Activated CD8-positive, alpha-beta memory T cell treated with anti-CD3 and anti-CD28 coated beads for 1 hour (primary cell): ENCODE measurements around the gene MPIG6B.
"Not testable (repeated sequence)": the region's sequence is repeated elsewhere in the genome, so short reads cannot be mapped to it uniquely, and the experiment has no call there.

Source experiments
- DNase-seq, 2 donors: peaks; one replicate each; pipeline ENCODE4 v3.0.0-alpha.2; 2020; ENCODE audit warnings: low read depth in 1 of 2; ENCODE audit errors: extremely low read depth in 1 of 2

MPIG6B gene

GRCh38 chr6:31700740-31701401 is 22.3 kb upstream of the MPIG6B start:
- DNase-seq: no peak

GRCh38 chr6:31701666-31702404 is 21.3 kb upstream of the MPIG6B start:
- DNase-seq: no peak

GRCh38 chr6:31702405-31702818 is 20.8 kb upstream of the MPIG6B start:
- no peak for DNase-seq

GRCh38 chr6:31702819-31703716 is 20.1 kb upstream of the MPIG6B start, which contains the start of gene ABHD16A:
Gene ABHD16A (minus strand): TSS chr6:31703324. CDS start chr6:31703281, 43 bp downstream.
- DNase-seq: peak; percentile 94 to 96

GRCh38 chr6:31705931-31706330 is 17.2 kb upstream of the MPIG6B start:
- no peak for DNase-seq

- no peak for DNase-seq
These were observed 16.6 kb upstream of the MPIG6B start, which contains the start of gene LY6G6F for GRCh38 chr6:31706599-31706998. Gene LY6G6F (plus strand): TSS chr6:31706866. CDS start chr6:31706907, 41 bp downstream.

GRCh38 chr6:31707701-31708100 is 15.5 kb upstream of the MPIG6B start:
- no peak for DNase-seq

- DNase-seq: no peak
These were observed 14.9 kb upstream of the MPIG6B start for GRCh38 chr6:31708224-31708623.

GRCh38 chr6:31709157-31709556 is 14.0 kb upstream of the MPIG6B start:
- DNase-seq: not testable (repeated sequence)

GRCh38 chr6:31710523-31711219 is 12.5 kb upstream of the MPIG6B start:
- DNase-seq: no peak

GRCh38 chr6:31711233-31711632 is 11.9 kb upstream of the MPIG6B start:
- DNase-seq: no peak

GRCh38 chr6:31712296-31712695 is 10.9 kb upstream of the MPIG6B start:
- DNase-seq: no peak

- no peak for DNase-seq
These were observed 9.7 kb upstream of the MPIG6B start for GRCh38 chr6:31713465-31713864.

- no peak for DNase-seq
These were observed 9.0 kb upstream of the MPIG6B start for GRCh38 chr6:31713991-31714684.

GRCh38 chr6:31715022-31715958 is 7.9 kb upstream of the MPIG6B start, which contains the start of gene LY6G6D:
Gene LY6G6D (plus strand): TSS chr6:31715348. CDS start chr6:31715356, 8 bp downstream.
- no peak for DNase-seq

GRCh38 chr6:31717499-31718222 is 5.5 kb upstream of the MPIG6B start:
- DNase-seq: no peak

- DNase-seq: no peak
These were observed 4.9 kb upstream of the MPIG6B start for GRCh38 chr6:31718265-31718664.

- DNase-seq: no peak
These were observed 4.2 kb upstream of the MPIG6B start for GRCh38 chr6:31719001-31719400.
